HG02970 (cell line): ENCODE results near the gene OR4N2.
"Not testable (repeated sequence)": the region's sequence is repeated elsewhere in the genome, so short reads cannot be mapped to it uniquely, and the experiment has no call there.

Experiments used
- ATAC-seq: cut with Tn5 transposase; IDR thresholded peaks from one replicate; pipeline ENCODE4 v1.9.1; 2021; ENCODE audit warnings: mild to moderate bottlenecking, moderate library complexity, moderate number of reproducible peaks; ENCODE audit not compliant: unreplicated experiment, low FRiP score

OR4N2 gene, protein sequence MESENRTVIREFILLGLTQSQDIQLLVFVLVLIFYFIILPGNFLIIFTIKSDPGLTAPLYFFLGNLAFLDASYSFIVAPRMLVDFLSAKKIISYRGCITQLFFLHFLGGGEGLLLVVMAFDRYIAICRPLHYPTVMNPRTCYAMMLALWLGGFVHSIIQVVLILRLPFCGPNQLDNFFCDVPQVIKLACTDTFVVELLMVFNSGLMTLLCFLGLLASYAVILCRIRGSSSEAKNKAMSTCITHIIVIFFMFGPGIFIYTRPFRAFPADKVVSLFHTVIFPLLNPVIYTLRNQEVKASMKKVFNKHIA

GRCh38 chr14:19803470-19803869, at the start of gene OR4N2:
OR4N2 (plus strand) TSS chr14:19803770; CDS start chr14:19827449, 23,679 bp downstream.
- not testable (repeated sequence) for ATAC-seq

- ATAC-seq, result no peak
Measured at GRCh38 chr14:19754172-19754571, 49.4 kb upstream of the OR4N2 start.

DNA sequence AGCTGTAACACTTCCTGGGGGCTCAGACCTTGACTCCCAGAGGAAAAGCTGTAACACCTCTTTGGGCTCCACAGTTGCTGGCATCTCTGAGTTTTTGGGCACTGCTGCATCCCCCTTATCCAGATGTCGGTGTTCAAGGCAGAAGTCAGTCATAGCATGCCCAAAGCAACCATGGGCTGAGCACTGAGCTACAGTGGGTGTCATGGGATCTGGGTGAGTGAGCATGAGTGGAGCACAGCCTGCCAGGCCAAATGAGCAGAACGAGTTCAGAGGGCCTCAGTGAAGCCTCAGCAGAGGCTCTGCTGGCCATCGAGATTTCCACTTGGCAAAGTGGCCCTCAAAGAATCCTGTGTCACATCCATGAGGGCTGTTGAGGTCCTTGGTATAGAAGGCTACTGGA, 32.1 kb upstream of the OR4N2 start:
- not testable (repeated sequence) for ATAC-seq

GRCh38 chr14:19771895-19772430, 31.6 kb upstream of the OR4N2 start:
- ATAC-seq, result no peak

- ATAC-seq, result not testable (repeated sequence)
Measured at GRCh38 chr14:19772454-19772853, 31.1 kb upstream of the OR4N2 start.

DNA sequence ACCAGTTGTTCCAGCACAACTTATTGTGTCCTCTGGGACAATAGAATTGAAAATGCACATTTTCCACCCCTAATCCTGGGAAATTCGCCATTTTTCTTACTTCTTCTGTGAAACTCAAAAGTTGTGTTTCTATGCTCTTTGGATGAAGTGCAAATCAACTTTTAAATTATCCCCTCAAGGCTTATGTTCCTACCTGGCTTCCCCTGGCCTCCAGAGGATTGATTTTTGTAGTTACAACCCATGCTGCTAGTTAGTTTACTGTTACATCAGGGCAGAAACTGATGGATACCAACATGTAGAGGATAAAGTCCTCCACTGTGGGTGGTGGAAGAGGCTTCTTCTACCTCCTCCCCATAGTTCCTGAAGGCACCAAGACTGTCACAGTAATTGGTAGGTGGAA, 30.4 kb upstream of the OR4N2 start, which contains the start of gene OR4M1:
OR4M1 (plus strand) TSS at position 301 of the 400 bp plus-strand sequence. CDS start 6,819 bp downstream, outside the sequence.
- ATAC-seq, result not testable (repeated sequence)

- no peak for ATAC-seq
Measured at GRCh38 chr14:19775587-19775986, 28.0 kb upstream of the OR4N2 start.

DNA sequence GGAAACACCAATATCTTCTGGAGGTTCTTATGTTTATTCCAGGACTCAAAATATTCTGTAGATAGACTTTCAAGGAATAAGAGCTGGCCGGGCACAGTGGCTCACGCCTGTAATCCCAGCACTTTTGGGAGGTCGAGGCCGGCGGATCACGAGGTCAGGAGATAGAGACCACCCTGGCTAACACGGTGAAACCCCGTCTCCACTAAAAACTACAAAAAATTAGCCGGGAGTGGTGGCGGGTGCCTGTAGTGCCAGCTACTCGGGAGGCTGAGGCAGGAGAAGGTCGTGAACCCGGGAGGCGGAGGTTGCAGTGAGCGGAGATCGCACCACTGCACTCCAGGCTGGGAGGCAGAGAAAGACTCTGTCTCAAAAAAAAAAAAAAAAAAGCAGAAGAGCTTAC, 17.7 kb upstream of the OR4N2 start:
- ATAC-seq, result not testable (repeated sequence)

GRCh38 chr14:19787318-19787717, 16.3 kb upstream of the OR4N2 start:
- ATAC-seq, result not testable (repeated sequence)

GRCh38 chr14:19788150-19788549, 15.4 kb upstream of the OR4N2 start:
- not testable (repeated sequence) for ATAC-seq

- not testable (repeated sequence) for ATAC-seq
Measured at GRCh38 chr14:19796520-19797108, 7.0 kb upstream of the OR4N2 start.

- ATAC-seq, result no peak
Measured at GRCh38 chr14:19799880-19800279, 3.7 kb upstream of the OR4N2 start.

DNA sequence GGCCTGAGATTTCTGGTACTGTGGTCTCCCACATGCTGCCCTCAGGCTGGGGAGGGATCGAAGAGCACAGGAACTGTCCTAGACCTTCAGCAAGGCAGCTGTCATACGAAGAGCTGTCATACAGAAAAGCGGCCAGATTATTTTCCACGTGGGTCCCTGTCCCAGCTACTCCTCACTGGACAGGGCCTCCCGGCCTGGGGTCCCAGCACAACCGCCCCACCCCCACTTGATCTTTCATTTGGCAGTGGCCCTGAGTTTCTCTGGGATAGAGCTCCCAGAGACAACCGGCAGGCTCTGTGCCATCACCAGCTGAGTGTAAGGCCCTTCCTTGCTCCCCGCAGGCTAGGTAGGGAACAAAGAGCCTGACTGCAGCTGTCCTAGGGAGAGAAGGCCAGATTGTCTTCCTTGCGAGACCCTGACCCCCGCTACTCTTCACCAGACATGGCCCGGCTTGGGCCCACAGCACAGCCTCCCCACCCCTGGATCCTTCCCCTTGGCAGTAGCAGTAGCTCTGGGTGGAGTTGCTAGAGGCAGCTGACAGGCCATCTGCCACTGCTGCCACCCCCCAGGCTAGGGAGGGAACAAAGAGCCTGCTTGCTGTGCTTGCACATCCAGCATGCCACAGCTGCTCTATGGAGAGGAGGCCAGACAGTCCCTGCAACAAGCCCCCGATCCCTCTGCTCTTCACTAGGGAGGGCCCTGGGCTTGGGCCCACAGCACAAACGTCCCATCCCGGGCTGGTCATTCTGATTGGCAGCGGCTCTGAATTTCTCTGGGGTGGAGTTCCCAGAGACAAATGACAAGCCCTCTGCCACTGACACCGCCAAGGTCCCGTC, 3.1 kb upstream of the OR4N2 start:
- ATAC-seq, result no peak

DNA sequence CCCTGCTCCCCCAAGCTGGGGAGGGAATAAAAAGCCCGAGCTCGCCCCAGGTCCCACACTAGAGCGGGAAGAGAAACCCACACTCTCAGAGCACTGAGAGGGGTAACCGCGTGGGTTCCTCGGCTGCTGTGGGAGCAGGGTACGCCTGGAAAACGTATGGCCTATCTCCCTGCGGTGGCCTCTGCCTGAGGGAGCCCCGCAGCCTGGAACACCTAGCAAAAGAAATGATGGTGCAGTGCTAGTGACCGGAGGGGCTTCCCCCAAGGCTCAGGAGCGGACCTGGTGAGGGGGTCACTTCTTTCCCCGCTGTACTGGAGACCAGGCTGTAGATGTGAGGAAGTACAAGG, 2.5 kb upstream of the OR4N2 start:
- no peak for ATAC-seq

- not testable (repeated sequence) for ATAC-seq
Measured at GRCh38 chr14:19813171-19813920, 9.8 kb downstream of the OR4N2 start.

DNA sequence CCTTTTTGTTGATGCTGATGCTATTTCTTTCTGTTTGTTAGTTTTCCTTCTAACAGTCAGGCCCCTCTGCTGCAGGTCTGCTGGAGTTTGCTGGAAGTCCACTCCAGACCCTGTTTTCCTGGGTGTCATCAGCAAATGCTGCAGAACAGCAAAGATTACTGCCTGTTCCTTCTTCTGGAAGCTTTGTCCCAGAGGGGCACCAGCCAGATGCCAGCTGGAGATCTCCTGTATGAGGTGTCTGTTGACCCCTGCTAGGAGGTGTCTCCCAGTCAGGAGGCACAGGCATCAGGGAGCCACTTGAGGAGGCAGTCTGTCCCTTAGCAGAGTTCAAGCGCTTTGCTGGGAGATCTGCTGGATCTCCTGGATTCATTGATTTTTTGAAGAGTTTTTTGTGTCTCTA, 16.3 kb downstream of the OR4N2 start:
- not testable (repeated sequence) for ATAC-seq

- not testable (repeated sequence) for ATAC-seq
Measured at GRCh38 chr14:19821016-19821415, 17.4 kb downstream of the OR4N2 start.

- no peak for ATAC-seq
Measured at GRCh38 chr14:19823178-19823577, 19.6 kb downstream of the OR4N2 start.

DNA sequence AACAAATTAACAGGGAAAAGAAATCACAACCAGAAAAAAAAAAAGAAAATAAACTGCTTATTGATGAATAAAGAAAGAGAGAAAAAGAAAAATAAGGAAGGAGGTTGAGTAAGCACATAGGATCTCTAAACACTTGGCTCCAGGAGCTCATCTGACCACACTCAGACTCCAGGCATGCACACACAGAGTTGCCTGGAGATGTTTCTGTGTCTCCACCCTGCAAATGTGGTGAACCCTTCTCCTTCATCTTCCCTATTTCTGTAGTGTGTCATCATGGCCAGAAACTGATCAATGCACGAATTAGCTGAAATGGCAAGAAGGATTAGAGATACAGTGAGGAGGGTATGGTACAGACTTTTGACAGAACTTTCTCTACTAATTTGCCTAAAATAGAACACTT, 20.2 kb downstream of the OR4N2 start:
- ATAC-seq, result no peak

- not testable (repeated sequence) for ATAC-seq
Measured at GRCh38 chr14:19827626-19828244, 24.2 kb downstream of the OR4N2 start.
